Activated CD4-positive, alpha-beta memory T cell treated with anti-CD3 and anti-CD28 coated beads, Interleukin-2, amount 10 ng/mL, durations not matched to agents 7 days and 5 days (primary cell): ENCODE measurements around the gene ST6GALNAC1. TPM values are rescaled to one million over a fixed set of nuclear protein-coding genes. Genes with fewer than 3 reads are reported as not detected.

Experiments
- CTCF ChIA-PET: fragments of 350-600 bp; sonication (Branson Sonifier 250); formaldehyde crosslinking; loops from one replicate; lab custom pipeline; 2021; ENCODE audit warnings: antibody characterized with exemption, inconsistent platforms; lab: Charles Lee
- POLR2A ChIA-PET: fragments of 350-600 bp; sonication (Branson Sonifier 250); formaldehyde crosslinking; loops from one replicate; lab custom pipeline; 2021; ENCODE audit warnings: antibody characterized with exemption; lab: Charles Lee
- DNase-seq: peaks from one replicate; pipeline ENCODE4 v3.0.0-alpha.2; 2020
- H3K27ac Mint-ChIP-seq: one replicate; pipeline ENCODE4 v1.8.0; 2021; ENCODE audit warnings: mild to moderate bottlenecking, mixed read lengths
- H3K27me3 Mint-ChIP-seq: one replicate; pipeline ENCODE4 v1.8.0; 2021; ENCODE audit warnings: mixed read lengths
- H3K36me3 Mint-ChIP-seq: one replicate; pipeline ENCODE4 v1.8.0; 2021; ENCODE audit warnings: low read depth, mixed read lengths
- H3K4me1 Mint-ChIP-seq: one replicate; pipeline ENCODE4 v1.8.0; 2021; ENCODE audit warnings: mixed read lengths
- H3K4me3 Mint-ChIP-seq: one replicate; pipeline ENCODE4 v1.8.0; 2021; ENCODE audit warnings: mild to moderate bottlenecking, mixed read lengths
- H3K9me3 Mint-ChIP-seq: one replicate; pipeline ENCODE4 v1.8.0; 2021; ENCODE audit warnings: mixed read lengths
- total RNA-seq, 2 experiments: library from RNA; stranded (reverse); gene quantifications; one replicate each; pipeline ENCODE4 v1.2.3, GENCODE V29; 2021

Gene ST6GALNAC1
- total RNA-seq, 2 experiments from 2014 or later, result 3.1 to 4.0 TPM

- H3K9me3 Mint-ChIP-seq, result no peaks in the 10 kb centered on the region
- peaks cover 10% of the 10 kb centered on the region for H3K4me1 Mint-ChIP-seq
- ChIA-PET POLR2A (interaction anchor here (1.1 kb wide), 1 partner anchor 10 kb away, joined by 3 read pairs; no protein-coding TSS in a partner anchor), CTCF (interaction anchor here (1.4 kb wide), 2 partner anchors 20 to 46 kb away, joined by 3 to 8 read pairs; no protein-coding TSS in a partner anchor)
- DNase-seq, result no peak
- no peaks in the 10 kb centered on the region for H3K36me3 Mint-ChIP-seq
- H3K27me3 Mint-ChIP-seq, result peaks cover 7% of the 10 kb centered on the region
- H3K27ac Mint-ChIP-seq, result no peak overlapping the region
- H3K4me3 Mint-ChIP-seq, result no peak overlapping the region
Observed at GRCh38 chr17:76578376-76578775, 65.2 kb downstream of the ST6GALNAC1 start.

GRCh38 chr17:76577876-76578275 lies 65.7 kb downstream of the ST6GALNAC1 start:
- no peaks in the 10 kb centered on the region for H3K36me3 Mint-ChIP-seq
- POLR2A ChIA-PET, result interaction anchor here (1.1 kb wide), 1 partner anchor 11 kb away, joined by 3 read pairs; no protein-coding TSS in a partner anchor
- CTCF ChIA-PET, result interaction anchor here (1.4 kb wide), 2 partner anchors 21 to 47 kb away, joined by 3 to 8 read pairs; no protein-coding TSS in a partner anchor
- H3K9me3 Mint-ChIP-seq, result no peaks in the 10 kb centered on the region
- H3K4me1 Mint-ChIP-seq, result peaks cover 10% of the 10 kb centered on the region
- peaks cover 7% of the 10 kb centered on the region for H3K27me3 Mint-ChIP-seq
- H3K27ac Mint-ChIP-seq, result no peak overlapping the region
- no peak for DNase-seq
- no peak overlapping the region for H3K4me3 Mint-ChIP-seq

- no peaks in the 10 kb centered on the region for H3K27me3 Mint-ChIP-seq
- peaks cover 10% of the 10 kb centered on the region for H3K4me1 Mint-ChIP-seq
- no peak overlapping the region for H3K4me3 Mint-ChIP-seq
- ChIA-PET POLR2A (interaction anchor here (0.7 to 1.5 kb wide), 2 partner anchors 8 to 9 kb away, joined by 3 to 4 read pairs; no protein-coding TSS in a partner anchor), CTCF (interaction anchor here (0.8 kb wide), 1 partner anchor 18 kb away, joined by 3 read pairs; no protein-coding TSS in a partner anchor)
- no peaks in the 10 kb centered on the region for H3K36me3 Mint-ChIP-seq
- H3K27ac Mint-ChIP-seq, result no peak overlapping the region
- no peak for DNase-seq
- H3K9me3 Mint-ChIP-seq, result no peaks in the 10 kb centered on the region
Observed at GRCh38 chr17:76576189-76576588, 67.4 kb downstream of the ST6GALNAC1 start.

- CTCF ChIA-PET, result interaction anchor here (0.8 kb wide), 1 partner anchor 18 kb away, joined by 3 read pairs; no protein-coding TSS in a partner anchor
Observed at GRCh38 chr17:76575570-76575969, 68.0 kb downstream of the ST6GALNAC1 start.

More at GRCh38 chr17:76575570-76575969, 68.0 kb downstream of the ST6GALNAC1 start:
- no peak overlapping the region for H3K27ac Mint-ChIP-seq
- H3K4me1 Mint-ChIP-seq, result peaks cover 10% of the 10 kb centered on the region
- H3K36me3 Mint-ChIP-seq, result no peaks in the 10 kb centered on the region
- POLR2A ChIA-PET, result interaction anchor here (0.7 to 1.5 kb wide), 2 partner anchors 9 kb away, joined by 3 to 4 read pairs; no protein-coding TSS in a partner anchor
- no peak for DNase-seq
- no peak overlapping the region for H3K4me3 Mint-ChIP-seq
- no peaks in the 10 kb centered on the region for H3K27me3 Mint-ChIP-seq
- no peaks in the 10 kb centered on the region for H3K9me3 Mint-ChIP-seq

Other genes with a start within 250 kb of the ST6GALNAC1 start
- 10 to 100 TPM; 26.5 to 28.9 TPM for gene UBE2O, start 190.6 kb downstream of the ST6GALNAC1 start, total RNA-seq
- gene AANAT, start 176.2 kb downstream of the ST6GALNAC1 start, total RNA-seq, result not detected
- gene RHBDF2, start 142.3 kb downstream of the ST6GALNAC1 start, total RNA-seq, result 10 to 100 TPM; 33.2 to 33.8 TPM
- not detected for gene CYGB, start 106.0 kb downstream of the ST6GALNAC1 start, total RNA-seq
- gene PRCD, start 103.7 kb downstream of the ST6GALNAC1 start, total RNA-seq, result not detected
- gene ST6GALNAC2, start 57.9 kb downstream of the ST6GALNAC1 start, total RNA-seq, result under 1 TPM; 0.25 to 0.65 TPM
- gene MXRA7, start 67.2 kb upstream of the ST6GALNAC1 start, total RNA-seq, result 1 to 10 TPM; 7.5 to 8.5 TPM
- gene JMJD6, start 82.8 kb upstream of the ST6GALNAC1 start, total RNA-seq, result 10 to 100 TPM; 66.8 to 68.0 TPM
- 10 to 100 TPM; 43.0 to 48.0 TPM for gene METTL23, start 83.1 kb upstream of the ST6GALNAC1 start, total RNA-seq
- 100 to 1,000 TPM; 316 to 325 TPM for gene SRSF2, start 93.6 kb upstream of the ST6GALNAC1 start, total RNA-seq
- gene MFSD11, start 94.4 kb upstream of the ST6GALNAC1 start, total RNA-seq, result 10 to 100 TPM; 24.5 to 28.2 TPM
- gene MGAT5B, start 224.6 kb upstream of the ST6GALNAC1 start, total RNA-seq, result under 1 TPM; 0.08 to 0.13 TPM